ENCODE measurements around the gene GSTA5.
"Not testable (repeated sequence)": the region's sequence is repeated elsewhere in the genome, so short reads cannot be mapped to it uniquely, and the experiment has no call there.

DNA sequence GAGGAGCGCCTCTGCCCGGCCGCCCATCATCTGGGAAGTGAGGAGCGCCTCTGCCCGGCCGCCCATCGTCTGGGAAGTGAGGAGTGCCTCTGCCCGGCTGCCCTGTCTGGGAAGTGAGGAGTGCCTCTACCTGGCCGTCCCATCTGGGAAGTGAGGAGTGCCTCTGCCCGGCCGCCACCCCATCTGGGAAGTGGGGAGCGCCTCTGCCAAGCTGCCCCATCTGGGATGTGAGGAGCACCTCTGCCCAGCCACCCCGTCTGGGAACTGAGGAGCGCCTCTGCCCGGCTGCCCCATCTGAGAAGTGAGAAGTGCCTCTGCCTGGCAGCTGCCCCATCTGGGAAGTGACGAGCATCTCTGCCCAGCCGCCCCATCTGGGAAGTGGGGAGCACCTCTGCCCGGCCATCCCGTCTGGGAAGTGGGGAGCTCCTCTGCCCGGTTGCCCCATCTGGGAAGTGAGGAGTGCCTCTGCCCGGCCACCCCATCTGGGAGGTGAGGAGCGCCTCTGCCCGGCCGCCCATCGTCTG is 15.3 kb downstream of the GSTA5 start:
- TF ChIP-seq, protein P1, sequence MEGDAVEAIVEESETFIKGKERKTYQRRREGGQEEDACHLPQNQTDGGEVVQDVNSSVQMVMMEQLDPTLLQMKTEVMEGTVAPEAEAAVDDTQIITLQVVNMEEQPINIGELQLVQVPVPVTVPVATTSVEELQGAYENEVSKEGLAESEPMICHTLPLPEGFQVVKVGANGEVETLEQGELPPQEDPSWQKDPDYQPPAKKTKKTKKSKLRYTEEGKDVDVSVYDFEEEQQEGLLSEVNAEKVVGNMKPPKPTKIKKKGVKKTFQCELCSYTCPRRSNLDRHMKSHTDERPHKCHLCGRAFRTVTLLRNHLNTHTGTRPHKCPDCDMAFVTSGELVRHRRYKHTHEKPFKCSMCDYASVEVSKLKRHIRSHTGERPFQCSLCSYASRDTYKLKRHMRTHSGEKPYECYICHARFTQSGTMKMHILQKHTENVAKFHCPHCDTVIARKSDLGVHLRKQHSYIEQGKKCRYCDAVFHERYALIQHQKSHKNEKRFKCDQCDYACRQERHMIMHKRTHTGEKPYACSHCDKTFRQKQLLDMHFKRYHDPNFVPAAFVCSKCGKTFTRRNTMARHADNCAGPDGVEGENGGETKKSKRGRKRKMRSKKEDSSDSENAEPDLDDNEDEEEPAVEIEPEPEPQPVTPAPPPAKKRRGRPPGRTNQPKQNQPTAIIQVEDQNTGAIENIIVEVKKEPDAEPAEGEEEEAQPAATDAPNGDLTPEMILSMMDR (IDR thresholded peaks at IDR 0.05; ENCODE audit: low read length), result not testable (repeated sequence)
- not testable (repeated sequence) for TF ChIP-seq EZH2 (IDR thresholded peaks at IDR 0.05; ENCODE audit: borderline replicate concordance, low read length)

All from OCI-LY1 (cell line).